Measurements from ENCODE around the gene ZBTB17. TPM values are rescaled to one million over a fixed set of nuclear protein-coding genes. Genes with fewer than 3 reads are reported as not detected.
"Not testable (repeated sequence)": the region's sequence is repeated elsewhere in the genome, so short reads cannot be mapped to it uniquely, and the experiment has no call there.

ZBTB17 gene
- total RNA-seq, 1 donor from 2014 or later: 68.8 TPM

DNA sequence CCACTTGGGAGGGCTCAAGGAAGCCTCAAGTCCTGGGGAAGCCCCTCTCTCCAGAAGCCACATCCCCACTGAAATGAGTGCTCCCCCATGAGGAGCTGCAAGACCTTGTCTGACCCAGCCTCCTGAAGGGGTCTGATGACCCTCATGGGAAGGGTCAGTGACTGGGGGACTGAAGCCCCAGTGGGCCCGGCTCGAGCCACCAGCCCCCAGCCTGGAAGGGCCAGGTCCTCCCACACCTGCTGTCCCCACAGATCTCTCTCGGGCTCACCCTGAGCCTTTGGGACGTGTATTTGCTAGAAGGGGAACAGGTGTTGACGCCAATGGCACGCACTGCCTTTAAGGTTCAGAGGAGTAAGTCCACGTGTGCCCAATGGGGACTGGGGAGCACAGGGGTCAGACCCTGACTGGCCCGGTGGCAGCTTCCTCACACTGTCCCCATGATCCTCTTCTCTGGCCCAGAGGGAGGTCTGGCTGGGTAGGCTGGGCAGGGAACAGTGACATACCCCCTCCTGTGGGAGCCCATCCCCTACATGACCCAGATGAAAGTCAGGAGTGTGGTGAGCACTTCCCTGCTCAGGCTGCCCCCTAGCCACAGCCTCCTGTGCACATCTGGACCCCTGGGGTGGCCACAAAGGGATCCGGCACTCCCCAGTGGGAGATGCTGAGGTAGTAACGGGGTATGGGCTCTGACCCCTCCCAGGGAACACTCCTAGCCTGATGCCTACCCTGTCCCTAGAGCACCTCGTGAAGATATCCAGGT lies 15.7 kb upstream of the ZBTB17 start:
- Mint-ChIP-seq H3K9me3 (no peaks in the 10 kb centered on the region), H3K4me1 (ENCODE audit: low read depth) (no peaks in the 10 kb centered on the region), H3K27me3 (ENCODE audit: insufficient read depth) (peaks cover 5% of the 10 kb centered on the region), H3K4me3 (no peak overlapping the region), H3K27ac (no peak overlapping the region), H3K36me3 (ENCODE audit: low read depth) (no peaks in the 10 kb centered on the region)
- intact Hi-C loops (cut with micrococcal nuclease): no loop called here
- DNase-seq (ENCODE audit: low spot score): no peak

DNA sequence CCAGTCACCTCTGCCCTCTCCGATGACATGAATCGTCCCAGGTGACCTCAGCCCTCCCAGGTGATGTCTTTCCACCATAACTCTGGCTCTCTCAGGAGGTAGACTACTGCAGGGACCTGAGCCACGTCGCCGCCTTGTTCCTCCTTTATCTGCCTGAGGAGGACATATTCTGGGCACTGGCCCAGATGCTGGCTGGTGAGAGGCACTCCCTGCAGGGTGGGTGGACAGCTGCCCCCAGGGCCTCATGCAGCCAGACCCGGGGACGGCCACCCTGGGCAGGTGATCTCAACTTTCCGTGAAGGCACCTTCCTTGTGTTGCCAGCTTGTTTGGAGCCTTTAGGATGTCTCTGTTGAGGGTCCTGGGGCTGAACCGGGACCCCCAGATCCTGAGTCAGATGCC lies 13.9 kb upstream of the ZBTB17 start:
- Mint-ChIP-seq H3K4me3 (no peak overlapping the region), H3K27ac (no peak overlapping the region), H3K27me3 (ENCODE audit: insufficient read depth) (peaks cover 5% of the 10 kb centered on the region), H3K36me3 (ENCODE audit: low read depth) (no peaks in the 10 kb centered on the region), H3K9me3 (no peaks in the 10 kb centered on the region), H3K4me1 (ENCODE audit: low read depth) (peaks cover 5% of the 10 kb centered on the region)
- no peak for DNase-seq (ENCODE audit: low spot score)
- intact Hi-C loops (cut with micrococcal nuclease): no loop called here

DNA sequence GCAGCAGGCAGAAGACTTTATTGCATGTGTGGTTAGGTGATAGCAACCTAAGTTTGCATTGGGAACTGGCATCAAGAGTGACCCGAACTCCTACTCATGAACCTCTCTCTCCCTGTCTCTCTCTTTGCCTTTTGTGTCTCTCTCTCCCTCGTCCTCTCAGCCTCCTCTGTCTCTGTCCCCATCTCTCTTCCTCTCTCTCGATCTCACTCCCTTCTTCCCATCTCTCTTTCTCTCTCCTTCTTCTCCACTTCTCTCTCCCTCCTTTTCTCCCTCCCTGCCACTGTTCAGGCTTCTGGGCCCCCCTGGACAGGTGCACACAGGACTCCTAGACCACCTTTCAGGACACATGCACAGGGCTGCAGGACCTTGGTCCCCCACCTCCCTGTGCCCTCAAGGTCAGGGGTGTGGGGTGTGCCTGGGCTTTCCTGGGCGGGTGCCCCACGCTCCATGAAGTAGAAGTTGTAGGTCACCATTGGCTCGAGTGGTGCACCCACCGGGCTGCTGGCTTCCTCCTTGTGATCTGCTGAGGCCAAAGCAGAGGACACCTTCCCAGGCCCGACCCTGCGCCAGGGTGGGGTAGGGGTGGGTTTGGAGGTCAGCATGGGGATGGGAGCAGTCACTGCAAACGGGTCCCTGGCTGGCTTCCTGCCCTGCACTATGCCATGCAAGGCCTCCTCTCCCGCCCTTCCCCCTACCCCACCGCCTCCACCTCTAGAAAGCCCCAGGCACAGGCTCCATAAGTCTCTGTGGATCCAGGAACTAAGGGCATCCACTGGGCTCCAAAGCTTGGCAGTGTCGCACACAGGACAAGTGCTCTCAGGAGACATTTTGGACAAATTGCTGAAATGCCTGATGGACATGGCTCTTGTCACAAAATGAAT lies 13.2 kb upstream of the ZBTB17 start:
- Mint-ChIP-seq H3K36me3 (ENCODE audit: low read depth) (no peaks in the 10 kb centered on the region), H3K27me3 (ENCODE audit: insufficient read depth) (peaks cover 5% of the 10 kb centered on the region), H3K4me3 (no peak overlapping the region), H3K4me1 (ENCODE audit: low read depth) (peaks cover 6% of the 10 kb centered on the region), H3K9me3 (no peaks in the 10 kb centered on the region), H3K27ac (no peak overlapping the region)
- no peak for DNase-seq (ENCODE audit: low spot score)
- intact Hi-C loops (cut with micrococcal nuclease): no loop called here

DNA sequence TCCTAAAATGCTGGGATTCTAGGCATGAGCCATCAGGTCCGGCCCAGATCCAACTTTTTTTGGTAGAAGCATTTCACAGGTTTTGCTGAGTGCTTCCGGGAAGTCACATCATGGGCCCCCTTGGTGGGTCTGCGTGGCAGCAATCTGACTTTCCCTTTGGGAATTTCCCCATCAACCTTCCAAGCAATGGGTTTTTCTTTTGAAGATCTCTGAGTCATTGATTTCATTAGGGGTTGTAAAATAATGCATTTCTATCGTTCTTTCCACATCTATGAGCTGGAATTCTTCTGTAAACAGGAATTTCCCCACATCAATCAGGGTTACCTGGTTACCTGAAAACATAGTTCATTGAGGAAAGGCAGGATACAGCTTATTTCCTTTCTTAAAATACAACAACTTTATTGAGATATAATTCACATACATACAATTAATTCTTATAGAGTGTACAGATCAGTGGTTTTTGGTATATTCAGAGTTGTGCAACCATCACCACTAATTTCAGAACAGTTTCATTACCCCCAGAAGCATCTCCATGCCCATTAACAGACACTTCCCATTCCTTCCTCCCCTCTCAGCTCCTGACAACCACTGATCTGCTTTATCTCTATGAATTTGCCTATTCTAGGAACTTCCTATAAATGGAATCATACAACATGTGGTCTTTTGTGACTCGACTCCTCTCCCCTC lies 9.9 kb upstream of the ZBTB17 start:
- intact Hi-C loops (cut with micrococcal nuclease): no loop called here
- peaks cover 5% of the 10 kb centered on the region for H3K27me3 Mint-ChIP-seq (ENCODE audit: insufficient read depth)
- H3K4me1 Mint-ChIP-seq (ENCODE audit: low read depth): peaks cover 20% of the 10 kb centered on the region
- no peak overlapping the region for H3K4me3 Mint-ChIP-seq
- H3K9me3 Mint-ChIP-seq: no peaks in the 10 kb centered on the region
- no peak for DNase-seq (ENCODE audit: low spot score)
- H3K36me3 Mint-ChIP-seq (ENCODE audit: low read depth): no peaks in the 10 kb centered on the region
- H3K27ac Mint-ChIP-seq: no peak overlapping the region

DNA sequence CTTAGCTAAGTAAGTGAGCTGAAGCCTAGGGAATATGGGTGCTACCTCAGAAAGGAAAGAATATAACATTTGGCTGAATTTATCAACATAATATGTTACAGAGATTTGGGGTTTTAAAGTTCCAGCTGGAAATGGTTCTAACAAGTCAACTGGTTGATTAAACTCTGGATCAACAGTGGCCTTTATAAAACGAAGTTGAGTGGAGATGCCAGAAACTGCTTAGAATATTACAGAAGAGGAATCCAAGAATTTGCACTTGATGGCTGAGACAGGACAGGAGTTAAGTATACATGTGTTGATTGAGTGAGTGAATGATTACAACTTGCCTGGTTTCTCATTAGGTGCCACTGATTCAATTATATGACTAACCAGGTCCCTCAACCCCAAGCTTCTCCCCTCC lies 7.4 kb upstream of the ZBTB17 start:
- DNase-seq (ENCODE audit: low spot score): no peak
- Mint-ChIP-seq H3K27me3 (ENCODE audit: insufficient read depth) (peaks cover 3% of the 10 kb centered on the region), H3K4me1 (ENCODE audit: low read depth) (peaks cover 27% of the 10 kb centered on the region), H3K9me3 (no peaks in the 10 kb centered on the region), H3K27ac (no peak overlapping the region), H3K4me3 (no peak overlapping the region), H3K36me3 (ENCODE audit: low read depth) (no peaks in the 10 kb centered on the region)
- intact Hi-C loops (cut with micrococcal nuclease): no loop called here

DNA sequence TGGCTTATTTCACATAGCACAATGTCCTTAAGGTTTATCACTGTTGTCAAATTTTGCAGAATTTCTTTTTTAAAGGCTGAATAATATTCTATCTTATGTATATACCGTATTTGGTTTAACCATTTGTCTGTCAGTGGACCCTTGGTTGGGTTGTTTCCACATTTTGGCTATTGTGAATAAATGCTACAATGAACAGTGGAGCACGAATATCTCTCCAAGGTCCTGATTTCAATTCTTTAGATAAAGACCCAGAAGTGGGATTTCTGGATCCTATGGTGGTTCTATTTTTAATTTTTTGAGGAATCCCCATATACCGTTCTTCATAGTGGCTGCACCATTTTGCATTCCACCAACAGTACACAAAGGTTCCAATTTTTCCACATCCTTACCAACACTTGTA lies 5.8 kb upstream of the ZBTB17 start:
- no peak overlapping the region for H3K27ac Mint-ChIP-seq
- intact Hi-C loops (cut with micrococcal nuclease): no loop called here
- DNase-seq (ENCODE audit: low spot score): no peak

DNA sequence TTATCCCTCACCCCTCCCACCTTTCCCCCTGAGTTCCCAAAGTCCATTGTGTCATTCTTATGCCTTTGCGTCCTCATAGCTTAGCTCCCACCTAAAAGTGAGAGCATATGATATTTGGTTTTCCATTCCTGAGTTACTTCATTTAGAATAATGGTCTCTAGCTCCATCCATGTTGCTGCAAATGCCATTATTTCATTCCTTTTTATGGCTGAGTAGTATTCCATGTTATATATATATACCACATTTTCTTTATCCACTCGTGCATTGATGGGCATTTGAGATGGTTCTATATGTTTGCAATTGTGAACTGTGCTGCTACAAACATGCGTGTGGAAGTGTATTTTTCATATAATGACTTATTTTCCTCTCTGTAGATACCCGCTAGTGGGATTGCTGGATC lies 2.0 kb upstream of the ZBTB17 start:
- not testable (repeated sequence) for H3K27me3 Mint-ChIP-seq (ENCODE audit: insufficient read depth)

More for the DNA sequence above, 5.8 kb upstream of the ZBTB17 start:
- no peaks in the 10 kb centered on the region for H3K36me3 Mint-ChIP-seq (ENCODE audit: low read depth)
- H3K27me3 Mint-ChIP-seq (ENCODE audit: insufficient read depth): peaks cover 2% of the 10 kb centered on the region
- H3K4me1 Mint-ChIP-seq (ENCODE audit: low read depth): peaks cover 30% of the 10 kb centered on the region
- H3K4me3 Mint-ChIP-seq: no peak overlapping the region
- H3K9me3 Mint-ChIP-seq: no peaks in the 10 kb centered on the region

DNA sequence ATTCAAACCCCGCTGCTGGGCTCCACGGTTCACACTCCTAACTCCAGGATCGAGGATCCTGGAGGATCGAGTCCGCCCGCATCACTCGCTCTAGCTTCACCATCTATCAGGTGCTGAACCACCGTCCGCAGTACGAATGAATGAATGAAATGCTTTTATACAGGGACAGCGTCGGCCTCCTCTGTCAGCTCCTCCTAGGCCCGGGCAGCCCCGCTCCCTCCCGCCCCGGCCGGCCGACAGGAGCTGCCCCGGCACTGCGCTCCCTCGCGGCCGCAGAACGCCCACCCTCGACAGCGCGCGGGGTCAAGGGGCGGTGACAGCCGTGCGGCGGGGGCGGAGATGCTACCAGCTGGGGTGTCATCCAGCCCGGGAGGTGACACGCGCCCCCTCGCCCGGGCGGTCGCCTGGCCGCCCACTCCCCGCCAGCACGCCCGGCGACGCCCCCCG lies 520 bp downstream of the ZBTB17 start:
- H3K27me3 Mint-ChIP-seq (ENCODE audit: insufficient read depth): peaks cover 2% of the 10 kb centered on the region
- peaks cover 58% of the 10 kb centered on the region for H3K4me1 Mint-ChIP-seq (ENCODE audit: low read depth)
- peak overlapping the region; percentile 86 for H3K4me3 Mint-ChIP-seq
- no peaks in the 10 kb centered on the region for H3K9me3 Mint-ChIP-seq
- intact Hi-C loops (cut with micrococcal nuclease): loop anchor here (1.0 kb wide), 2 partner anchors 9 to 141 kb away; no protein-coding TSS in a partner anchor
- H3K36me3 Mint-ChIP-seq (ENCODE audit: low read depth): peaks cover 34% of the 10 kb centered on the region
- peak overlapping the region; percentile 93 for H3K27ac Mint-ChIP-seq
- DNase-seq (ENCODE audit: low spot score): peak; percentile 73

More for the DNA sequence above, 2.0 kb upstream of the ZBTB17 start:
- intact Hi-C loops (cut with micrococcal nuclease); H3K4me3 Mint-ChIP-seq; H3K27ac Mint-ChIP-seq; H3K9me3 Mint-ChIP-seq; DNase-seq (ENCODE audit: low spot score): not testable (repeated sequence)
- H3K4me1 Mint-ChIP-seq (ENCODE audit: low read depth): peaks cover 39% of the 10 kb centered on the region
- H3K36me3 Mint-ChIP-seq (ENCODE audit: low read depth): peaks cover 15% of the 10 kb centered on the region

DNA sequence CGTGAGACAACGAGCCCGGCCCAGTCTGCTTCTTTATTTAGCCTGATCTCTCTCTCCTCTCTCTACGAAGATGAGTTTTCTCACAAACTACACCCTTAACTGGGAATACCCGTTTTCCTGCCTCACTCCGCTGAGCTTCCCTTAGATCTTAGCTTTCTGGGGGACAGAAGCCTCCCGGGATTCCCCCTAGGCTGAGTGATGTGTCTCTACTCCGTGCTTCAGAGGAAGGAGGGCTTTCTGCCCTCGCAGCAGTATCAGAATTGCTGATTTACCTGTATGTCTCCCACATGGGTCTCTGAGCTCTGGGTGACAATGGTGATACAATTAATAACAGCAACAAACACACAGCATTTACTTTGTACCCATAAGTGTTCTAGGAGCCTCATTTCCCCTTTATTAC lies 1.0 kb downstream of the ZBTB17 start:
- Mint-ChIP-seq H3K4me3 (peak overlapping the region; percentile 86), H3K36me3 (ENCODE audit: low read depth) (peaks cover 39% of the 10 kb centered on the region), H3K27me3 (ENCODE audit: insufficient read depth) (peaks cover 2% of the 10 kb centered on the region), H3K4me1 (ENCODE audit: low read depth) (peaks cover 62% of the 10 kb centered on the region), H3K9me3 (no peaks in the 10 kb centered on the region), H3K27ac (peak overlapping the region; percentile 93)
- no peak for DNase-seq (ENCODE audit: low spot score)
- intact Hi-C loops (cut with micrococcal nuclease): loop anchor here (1.0 kb wide), 2 partner anchors 9 to 141 kb away; no protein-coding TSS in a partner anchor

DNA sequence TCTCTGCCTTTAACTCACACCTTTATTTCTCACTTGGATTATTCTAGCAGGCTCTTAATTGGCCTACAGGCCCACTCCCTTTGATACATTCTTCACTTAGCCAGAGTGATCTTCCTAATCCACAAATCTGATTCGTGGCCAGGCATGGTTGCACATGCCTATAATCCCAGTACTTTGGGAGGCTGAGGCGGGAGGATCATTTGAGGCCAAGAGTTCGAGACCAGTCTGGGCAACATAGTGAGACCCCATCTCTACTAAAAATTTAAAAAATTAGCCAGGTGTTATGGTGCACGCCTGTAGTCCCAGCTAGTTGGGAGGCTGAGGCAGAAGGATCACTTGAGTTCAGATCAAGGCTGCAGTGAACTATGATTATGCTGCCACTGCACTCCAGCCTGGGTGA lies 2.1 kb downstream of the ZBTB17 start:
- no peaks in the 10 kb centered on the region for H3K9me3 Mint-ChIP-seq
- peaks cover 60% of the 10 kb centered on the region for H3K4me1 Mint-ChIP-seq (ENCODE audit: low read depth)
- intact Hi-C loops (cut with micrococcal nuclease): no loop called here
- no peaks in the 10 kb centered on the region for H3K27me3 Mint-ChIP-seq (ENCODE audit: insufficient read depth)
- H3K36me3 Mint-ChIP-seq (ENCODE audit: low read depth): peaks cover 43% of the 10 kb centered on the region
- DNase-seq (ENCODE audit: low spot score): no peak
- H3K4me3 Mint-ChIP-seq: peak overlapping the region; percentile 3
- peak overlapping the region; percentile 76 for H3K27ac Mint-ChIP-seq

DNA sequence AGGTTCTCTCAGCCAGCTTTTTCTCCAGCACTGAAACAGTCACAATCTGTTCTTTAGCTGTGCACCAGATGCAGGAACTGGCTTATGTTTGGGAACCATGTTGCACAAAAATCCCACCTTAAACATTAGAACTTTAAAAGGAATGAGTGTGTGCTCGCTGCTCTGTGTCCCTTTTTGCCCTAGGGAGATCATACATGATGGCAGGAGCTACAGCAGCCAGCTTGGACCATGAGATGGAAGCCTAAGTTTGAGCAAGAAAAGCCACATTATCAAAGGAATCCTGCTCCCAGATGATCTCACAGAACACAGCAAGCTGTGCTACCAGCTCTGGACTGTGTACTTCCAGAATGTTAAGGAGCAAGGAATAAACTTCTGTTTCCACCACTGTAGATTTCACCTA lies 3.5 kb downstream of the ZBTB17 start:
- peaks cover 71% of the 10 kb centered on the region for H3K4me1 Mint-ChIP-seq (ENCODE audit: low read depth)
- no peaks in the 10 kb centered on the region for H3K9me3 Mint-ChIP-seq
- peaks cover 52% of the 10 kb centered on the region for H3K36me3 Mint-ChIP-seq (ENCODE audit: low read depth)
- no peaks in the 10 kb centered on the region for H3K27me3 Mint-ChIP-seq (ENCODE audit: insufficient read depth)
- H3K4me3 Mint-ChIP-seq: no peak overlapping the region
- no peak for DNase-seq (ENCODE audit: low spot score)
- intact Hi-C loops (cut with micrococcal nuclease): no loop called here
- no peak overlapping the region for H3K27ac Mint-ChIP-seq

DNA sequence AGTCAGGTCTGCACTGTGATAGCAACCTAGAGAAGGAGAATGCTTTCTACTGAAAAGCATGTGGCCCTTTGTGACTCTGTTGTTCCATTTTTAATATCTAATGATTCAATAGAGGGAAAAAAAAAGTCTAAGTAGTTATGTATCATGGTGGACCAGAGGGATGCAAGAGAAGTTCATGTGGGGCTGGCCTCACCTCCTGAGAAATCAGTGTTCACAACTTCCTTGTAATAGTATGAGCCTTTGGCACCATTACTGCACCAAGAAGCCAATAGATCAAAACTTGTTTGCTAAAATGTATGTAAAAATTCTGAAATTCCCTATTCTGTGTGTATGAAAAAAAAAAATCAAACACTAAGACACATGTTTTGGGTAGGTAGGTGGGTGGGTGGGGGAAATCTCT lies 5.0 kb downstream of the ZBTB17 start:
- Mint-ChIP-seq H3K4me1 (ENCODE audit: low read depth) (peaks cover 75% of the 10 kb centered on the region), H3K36me3 (ENCODE audit: low read depth) (peaks cover 60% of the 10 kb centered on the region)
- intact Hi-C loops (cut with micrococcal nuclease): no loop called here

More for the DNA sequence above, 5.0 kb downstream of the ZBTB17 start:
- Mint-ChIP-seq H3K27ac (peak overlapping the region; percentile 47), H3K9me3 (no peaks in the 10 kb centered on the region), H3K27me3 (ENCODE audit: insufficient read depth) (no peaks in the 10 kb centered on the region), H3K4me3 (no peak overlapping the region)
- DNase-seq (ENCODE audit: low spot score): no peak
